HCT116 (cell line): ENCODE measurements around the gene EMC10. TPM values are rescaled to one million over a fixed set of nuclear protein-coding genes. Genes with fewer than 3 reads are reported as not detected.

Experiments
- ATAC-seq: fragments of 200-7000 bp; cut with Tn5 transposase; 2 replicates; pipeline ENCODE4 v1.9.1; 2020; ENCODE audit warnings: mild to moderate bottlenecking, moderate library complexity
- BruUV-seq: library from RNA; stranded (reverse); fragments of 400-500 nt; replicated peaks from 2 replicates; lab custom pipeline; 2021; lab: Mats Ljungman, UMichigan
- CTCF ChIA-PET: fragments of 300-600 bp; sonication (Branson Sonifier 250); formaldehyde crosslinking; loops from one replicate; lab custom pipeline; 2021; ENCODE audit warnings: antibody characterized with exemption; lab: Charles Lee
- POLR2A ChIA-PET: fragments of 300-600, 350-600 bp; sonication (Branson Sonifier 250); formaldehyde crosslinking; loops from one replicate; lab custom pipeline; 2021; ENCODE audit warnings: antibody characterized with exemption; lab: Charles Lee
- RAD21 ChIA-PET, 2 experiments: fragments of 300-600 bp; sonication (Branson Sonifier 250); formaldehyde crosslinking; loops; one replicate each; lab custom pipeline; 2023; ENCODE audit warnings: low total read pairs in 2 of 2; ENCODE audit not compliant: uncharacterized antibody in 2 of 2, unreplicated experiment in 2 of 2, low non-redundant PET in 1 of 2; lab: Charles Lee
- DNase-seq: peaks from one replicate; pipeline ENCODE4 v3.0.0-alpha.2; 2010; ENCODE audit warnings: low read depth, low spot score
- H2AFZ ChIP-seq: fragments of 200-600 bp; shearing (Covaris generic), sonication (generic); 2 replicates; pipeline ENCODE4 v1.6.1; 2017; ENCODE audit warnings: low read depth, mixed run types, mixed read lengths, antibody characterized with exemption, low read length; ENCODE audit not compliant: poor library complexity, severe bottlenecking
- H3K27ac ChIP-seq: 2 replicates; pipeline ENCODE4 v1.5.1; 2012; ENCODE audit warnings: low read depth, low read length
- H3K27me3 ChIP-seq: fragments of 200-600 bp; sonication (generic); 2 replicates; pipeline ENCODE4 v1.6.1; 2016; ENCODE audit warnings: mixed run types, low read length, mixed read lengths; ENCODE audit not compliant: insufficient read depth
- H3K36me3 ChIP-seq, 2 experiments: fragments of 200-500 bp in 1 of 2; fragments of 200-600 bp in 1 of 2; sonication (Bioruptor generic) in 1 of 2; sonication (generic) in 1 of 2; 2 replicates each; pipeline versions ENCODE4 v1.5.1 to v1.6.1; 2014 to 2016; ENCODE audit warnings: low read length in 2 of 2, inconsistent platforms in 1 of 2, mixed read lengths in 1 of 2, mixed run types in 1 of 2; ENCODE audit not compliant: insufficient read depth in 2 of 2, control insufficient read depth in 1 of 2
- H3K4me1 ChIP-seq, 2 experiments: fragments of 200-600 bp in 1 of 2; sonication (generic) in 1 of 2; 2 replicates each; pipeline versions ENCODE4 v1.5.1 to v1.6.1; 2012 to 2017; ENCODE audit warnings: low read length in 2 of 2, inconsistent platforms in 1 of 2, mild to moderate bottlenecking in 1 of 2, mixed read lengths in 1 of 2, mixed run types in 1 of 2, moderate library complexity in 1 of 2; ENCODE audit not compliant: insufficient read depth in 2 of 2, control insufficient read depth in 1 of 2
- H3K4me2 ChIP-seq: fragments of 200-600 bp; sonication (generic); 2 replicates; pipeline ENCODE4 v1.6.1; 2017; ENCODE audit warnings: mixed run types, low read length, mixed read lengths
- H3K4me3 ChIP-seq, 2 experiments: fragments of 200-600 bp in 1 of 2; sonication (generic) in 1 of 2; replicated peaks in 1 of 2; 2 replicates each; pipeline ENCODE4 v1.5.1; 2011 to 2016; ENCODE audit warnings: low read length in 2 of 2, control low read depth in 1 of 2, low read depth in 1 of 2, mild to moderate bottlenecking in 1 of 2, mixed read lengths in 1 of 2, mixed run types in 1 of 2
- H3K79me2 ChIP-seq: fragments of 200-600 bp; sonication (generic); 2 replicates; pipeline ENCODE4 v1.6.1; 2017; ENCODE audit warnings: mild to moderate bottlenecking, mixed run types, low read length, moderate library complexity, mixed read lengths; ENCODE audit not compliant: insufficient read depth
- H3K9ac ChIP-seq: fragments of 200-600 bp; sonication (generic); 2 replicates; pipeline ENCODE4 v1.6.1; 2016; ENCODE audit warnings: low read length, mixed read lengths
- H3K9me2 ChIP-seq: fragments of 200-600 bp; sonication (generic), shearing (Covaris generic); 2 replicates; pipeline ENCODE4 v1.6.1; 2017; ENCODE audit warnings: mixed run types, mild to moderate bottlenecking, moderate library complexity; ENCODE audit not compliant: insufficient read depth
- H3K9me3 ChIP-seq, 2 experiments: fragments of 200-500 bp in 1 of 2; fragments of 200-600 bp in 1 of 2; sonication (Bioruptor generic) in 1 of 2; sonication (generic) in 1 of 2; 2 replicates each; pipeline ENCODE4 v1.6.1; 2014 to 2017; ENCODE audit warnings: low read length in 2 of 2, mixed read lengths in 2 of 2, inconsistent platforms in 1 of 2, low read depth in 1 of 2, mild to moderate bottlenecking in 1 of 2, mixed run types in 1 of 2, moderate library complexity in 1 of 2; ENCODE audit not compliant: control insufficient read depth in 1 of 2, insufficient read depth in 1 of 2
- H4K20me1 ChIP-seq: fragments of 200-600 bp; sonication (generic), shearing (Covaris generic); 2 replicates; pipeline ENCODE4 v1.6.1; 2017; ENCODE audit warnings: mixed run types, mild to moderate bottlenecking, moderate library complexity; ENCODE audit not compliant: insufficient read depth
- CBX3 ChIP-seq: IDR thresholded peaks from 2 replicates; pipeline ENCODE4 v1.6.1; 2012; ENCODE audit warnings: low read depth
- CEBPB ChIP-seq: IDR thresholded peaks from 2 replicates; pipeline ENCODE4 v1.6.1; 2012; ENCODE audit warnings: low read depth
- ELF1 ChIP-seq: IDR thresholded peaks from 2 replicates; pipeline ENCODE4 v1.6.1; 2012; ENCODE audit warnings: low read depth, borderline replicate concordance
- JUND ChIP-seq: IDR thresholded peaks from 2 replicates; pipeline ENCODE4 v1.6.1; 2012
- RAD21 ChIP-seq: IDR thresholded peaks from 2 replicates; pipeline ENCODE4 v1.6.1; 2012; ENCODE audit warnings: low read depth, mild to moderate bottlenecking
- YY1 ChIP-seq: IDR thresholded peaks from 2 replicates; pipeline ENCODE4 v1.6.1; 2011; ENCODE audit warnings: low read length, low read depth, moderate library complexity, mild to moderate bottlenecking; ENCODE audit not compliant: insufficient replicate concordance; ENCODE audit errors: extremely low read depth
- ZNF274 ChIP-seq: fragments of 200-500 bp; sonication (Bioruptor generic); IDR thresholded peaks from 2 replicates; pipeline ENCODE4 v1.6.1; 2014; ENCODE audit warnings: mild to moderate bottlenecking, low read depth, low read length, inconsistent platforms
- intact Hi-C: fragments of 100-400 bp; cut with micrococcal nuclease; formaldehyde crosslinking; loops from 2 replicates; pipeline ENCODE4 v1.10.0; 2022
- total RNA-seq: library from RNA; stranded (reverse); gene quantifications from one replicate; pipeline ENCODE4 v1.2.1, GENCODE V29; 2021; ENCODE audit not compliant: unreplicated experiment
- TF ChIP-seq, protein P1 (sequence below): IDR thresholded peaks from 2 replicates; pipeline ENCODE4 v1.6.1; 2012; ENCODE audit warnings: low read depth

Gene EMC10
- total RNA-seq, 1 experiment from 2014 or later, result 92.4 TPM

DNA sequence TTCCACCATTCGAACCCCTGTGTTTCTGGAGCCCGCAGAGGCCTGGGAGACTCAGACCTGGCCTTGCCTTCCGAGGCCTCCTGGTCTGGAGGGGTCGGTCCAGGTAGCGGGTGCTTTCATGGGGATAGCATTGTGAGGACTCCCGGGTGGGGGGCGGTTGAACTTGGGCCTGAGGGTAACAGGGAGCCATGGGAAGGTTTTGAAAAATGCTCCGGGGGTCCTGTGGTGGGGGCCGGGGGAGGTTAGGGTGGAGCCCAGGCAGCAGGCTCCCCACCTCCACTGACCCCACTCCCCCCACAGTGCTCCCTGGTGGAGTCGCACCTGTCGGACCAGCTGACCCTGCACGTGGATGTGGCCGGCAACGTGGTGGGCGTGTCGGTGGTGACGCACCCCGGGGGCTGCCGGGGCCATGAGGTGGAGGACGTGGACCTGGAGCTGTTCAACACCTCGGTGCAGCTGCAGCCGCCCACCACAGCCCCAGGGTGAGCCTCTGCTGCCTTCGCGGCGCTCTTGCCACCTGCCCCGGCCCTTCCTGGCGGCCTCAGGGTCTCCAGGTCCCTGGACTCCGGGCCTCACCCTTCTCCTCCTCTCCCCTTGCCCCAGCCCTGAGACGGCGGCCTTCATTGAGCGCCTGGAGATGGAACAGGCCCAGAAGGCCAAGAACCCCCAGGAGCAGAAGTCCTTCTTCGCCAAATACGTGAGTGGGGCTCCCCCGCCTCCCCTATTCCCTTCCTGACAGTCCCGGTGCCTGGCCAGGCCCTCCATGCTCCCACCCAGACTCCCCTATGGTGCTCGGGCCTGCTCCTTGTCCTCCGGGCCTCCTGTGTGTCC, 4.2 kb downstream of the EMC10 start:
- ChIA-PET RAD21 (no interaction called here), POLR2A (no interaction called here), CTCF (no interaction called here)
- no peak for ATAC-seq
- Histone ChIP-seq H3K4me2 (no peak overlapping the region), H3K4me3 (no peak overlapping the region), H3K27me3 (no peaks in the 10 kb centered on the region), H3K9me2 (no peaks in the 10 kb centered on the region), H3K4me1 (peaks cover 9 to 18% of the 10 kb centered on the region in 2 experiments; a peak in 3 of 4 replicates), H3K9ac (no peak overlapping the region), H4K20me1 (no peaks in the 10 kb centered on the region), H3K27ac (no peak overlapping the region), H3K79me2 (peaks cover 38% of the 10 kb centered on the region), H2AFZ (no peak overlapping the region), H3K36me3 (peaks cover 18 to 36% of the 10 kb centered on the region in 2 experiments; a peak in 3 of 4 replicates), H3K9me3 (peaks cover 0 to 2% of the 10 kb centered on the region in 2 experiments; a peak in 1 of 4 replicates)
- TF ChIP-seq JUND (no peak), YY1 (no peak), RAD21 (no peak), CEBPB (no peak), ZNF274 (no peak), ELF1 (no peak)
- DNase-seq, result no peak
- BruUV-seq, result no TSS peak
- intact Hi-C loops, result no loop called here

DNA sequence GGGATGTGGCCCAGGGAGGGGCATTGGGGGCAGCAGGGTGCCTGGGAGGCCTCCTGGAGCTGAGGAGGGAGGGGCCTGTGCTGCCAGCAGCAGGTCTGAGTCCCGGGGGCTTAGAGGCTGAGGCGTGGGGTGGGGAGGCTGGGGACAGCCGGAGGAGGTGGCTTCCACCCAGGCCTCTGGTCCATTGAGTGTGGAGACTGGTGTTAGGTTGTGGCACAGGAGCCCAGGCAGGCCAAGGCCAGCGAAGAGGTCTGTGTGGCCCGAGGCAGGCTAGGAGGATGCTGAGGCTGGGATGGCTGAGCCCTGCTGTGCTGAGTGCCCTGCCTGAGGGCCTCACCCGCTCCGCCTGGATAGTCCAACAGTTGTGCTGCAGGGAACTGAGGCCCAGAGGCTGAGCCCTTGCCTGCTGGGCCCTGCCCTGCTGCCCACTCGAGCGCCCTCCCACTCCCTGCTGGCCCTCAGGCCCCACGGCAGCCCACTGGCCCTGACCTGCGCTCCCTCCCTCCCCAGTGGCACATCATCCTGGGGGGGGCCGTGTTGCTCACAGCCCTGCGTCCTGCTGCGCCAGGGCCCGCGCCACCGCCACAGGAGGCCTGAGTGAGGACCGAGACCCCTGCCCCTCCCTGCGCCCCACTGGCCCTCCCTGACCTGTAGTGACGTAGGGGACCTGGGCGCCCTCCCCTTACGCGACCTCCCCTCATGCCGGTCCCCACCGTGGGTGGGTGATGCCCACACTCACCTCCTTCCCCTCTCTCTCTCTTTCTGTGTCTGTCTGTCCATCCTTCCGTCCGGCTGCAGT, 5.2 kb downstream of the EMC10 start:
- H3K9ac ChIP-seq, result no peak overlapping the region
- H3K27ac ChIP-seq, result no peak overlapping the region
- CTCF ChIA-PET, result no interaction called here
- no peaks in the 10 kb centered on the region for H3K9me2 ChIP-seq
- no TSS peak for BruUV-seq
- peaks cover 18 to 38% of the 10 kb centered on the region in 2 experiments; a peak in 3 of 4 replicates for H3K36me3 ChIP-seq
- DNase-seq (no peak), ATAC-seq (no peak)
- H3K27me3 ChIP-seq, result no peaks in the 10 kb centered on the region
- peaks cover 37% of the 10 kb centered on the region for H3K79me2 ChIP-seq
- H3K9me3 ChIP-seq, result peaks cover under 1 to 10% of the 10 kb centered on the region in 2 experiments; a peak in 1 of 4 replicates
- H3K4me1 ChIP-seq, result peaks cover 9 to 12% of the 10 kb centered on the region in 2 experiments; a peak in 3 of 4 replicates
- POLR2A ChIA-PET, result no interaction called here
- RAD21 ChIA-PET, result no interaction called here
- H2AFZ ChIP-seq, result no peak overlapping the region
- no peaks in the 10 kb centered on the region for H4K20me1 ChIP-seq
- no peak overlapping the region for H3K4me3 ChIP-seq
- TF ChIP-seq CBX3, result no peak
- TF ChIP-seq, protein P1, sequence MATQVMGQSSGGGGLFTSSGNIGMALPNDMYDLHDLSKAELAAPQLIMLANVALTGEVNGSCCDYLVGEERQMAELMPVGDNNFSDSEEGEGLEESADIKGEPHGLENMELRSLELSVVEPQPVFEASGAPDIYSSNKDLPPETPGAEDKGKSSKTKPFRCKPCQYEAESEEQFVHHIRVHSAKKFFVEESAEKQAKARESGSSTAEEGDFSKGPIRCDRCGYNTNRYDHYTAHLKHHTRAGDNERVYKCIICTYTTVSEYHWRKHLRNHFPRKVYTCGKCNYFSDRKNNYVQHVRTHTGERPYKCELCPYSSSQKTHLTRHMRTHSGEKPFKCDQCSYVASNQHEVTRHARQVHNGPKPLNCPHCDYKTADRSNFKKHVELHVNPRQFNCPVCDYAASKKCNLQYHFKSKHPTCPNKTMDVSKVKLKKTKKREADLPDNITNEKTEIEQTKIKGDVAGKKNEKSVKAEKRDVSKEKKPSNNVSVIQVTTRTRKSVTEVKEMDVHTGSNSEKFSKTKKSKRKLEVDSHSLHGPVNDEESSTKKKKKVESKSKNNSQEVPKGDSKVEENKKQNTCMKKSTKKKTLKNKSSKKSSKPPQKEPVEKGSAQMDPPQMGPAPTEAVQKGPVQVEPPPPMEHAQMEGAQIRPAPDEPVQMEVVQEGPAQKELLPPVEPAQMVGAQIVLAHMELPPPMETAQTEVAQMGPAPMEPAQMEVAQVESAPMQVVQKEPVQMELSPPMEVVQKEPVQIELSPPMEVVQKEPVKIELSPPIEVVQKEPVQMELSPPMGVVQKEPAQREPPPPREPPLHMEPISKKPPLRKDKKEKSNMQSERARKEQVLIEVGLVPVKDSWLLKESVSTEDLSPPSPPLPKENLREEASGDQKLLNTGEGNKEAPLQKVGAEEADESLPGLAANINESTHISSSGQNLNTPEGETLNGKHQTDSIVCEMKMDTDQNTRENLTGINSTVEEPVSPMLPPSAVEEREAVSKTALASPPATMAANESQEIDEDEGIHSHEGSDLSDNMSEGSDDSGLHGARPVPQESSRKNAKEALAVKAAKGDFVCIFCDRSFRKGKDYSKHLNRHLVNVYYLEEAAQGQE, result no peak
- intact Hi-C loops, result no loop called here
- H3K4me2 ChIP-seq, result no peak overlapping the region
